ENCODE results near the gene NAGLU. TPM values are rescaled to one million over a fixed set of nuclear protein-coding genes. Genes with fewer than 3 reads are reported as not detected.

The NAGLU gene
- total and polyA plus RNA-seq, 7 experiments from 2014 or later, result 6.6 to 27.1 (median 21.9) TPM

DNA sequence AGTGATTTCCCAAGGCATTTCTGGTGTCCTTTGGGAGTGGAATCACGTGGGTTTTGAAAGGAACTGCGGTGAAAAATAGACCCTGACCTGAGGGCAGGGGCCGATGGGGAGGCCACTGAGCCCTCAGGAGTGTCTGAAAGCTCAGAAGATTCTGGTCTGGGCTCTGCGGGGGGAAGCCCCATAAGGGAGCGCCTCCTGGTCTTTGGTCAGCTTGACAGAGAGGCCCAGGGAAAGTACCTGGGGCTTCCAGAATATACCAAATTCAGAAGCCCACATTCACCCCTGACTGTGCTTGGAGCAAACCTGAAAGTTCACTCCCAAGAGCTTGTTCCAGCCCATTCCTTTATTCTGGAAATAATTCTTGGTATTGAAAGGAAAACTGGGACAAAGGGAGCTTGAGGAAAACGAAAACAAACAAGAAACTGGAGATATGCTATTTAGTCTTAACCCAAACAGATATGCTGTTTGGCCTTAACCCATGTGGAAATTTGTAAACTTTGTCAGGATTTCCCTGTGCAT, 23.2 kb upstream of the NAGLU start:
- H3K27me3 ChIP-seq (ENCODE audit: control insufficient read depth in 2 of 2, insufficient read depth in 2 of 2, low read length in 2 of 2), result no peaks in the 10 kb centered on the region
- ChIA-PET POLR2A (no interaction called here), CTCF (interaction anchor here (0.6 to 2.6 kb wide), 2 partner anchors 36 to 85 kb away, joined by 3 to 11 read pairs; no protein-coding TSS in a partner anchor)
- H3K4me1 ChIP-seq (ENCODE audit: control insufficient read depth in 2 of 2, insufficient read depth in 2 of 2, low read length in 2 of 2), result no peaks in the 10 kb centered on the region
- Mint-ChIP-seq H3K27ac (no peak overlapping the region), H3K27me3 (no peaks in the 10 kb centered on the region), H3K4me1 (peaks cover 5 to 23% (median 6%) of the 10 kb centered on the region in 7 donors), H3K9me3 (no peaks in the 10 kb centered on the region), H3K36me3 (peaks cover 0 to 19% (median 13%) of the 10 kb centered on the region in 5 donors), H3K4me3 (no peak overlapping the region)
- H3K27ac ChIP-seq (ENCODE audit: low read depth, low read length), result no peak overlapping the region
- ATAC-seq, result no peak
- no peaks in the 10 kb centered on the region for H3K9me3 ChIP-seq (ENCODE audit: control insufficient read depth in 2 of 3, low read length in 3 of 3)
- H3K4me3 ChIP-seq (ENCODE audit: low read length), result no peak overlapping the region
- intact Hi-C loops (cut with micrococcal nuclease), result no loop called here
- H3K36me3 ChIP-seq (ENCODE audit: control insufficient read depth in 2 of 3, insufficient read depth in 3 of 3, low read length in 3 of 3), result peaks cover 0 to 28% (median 0%) of the 10 kb centered on the region in 3 experiments
- DNase-seq, result no peak

DNA sequence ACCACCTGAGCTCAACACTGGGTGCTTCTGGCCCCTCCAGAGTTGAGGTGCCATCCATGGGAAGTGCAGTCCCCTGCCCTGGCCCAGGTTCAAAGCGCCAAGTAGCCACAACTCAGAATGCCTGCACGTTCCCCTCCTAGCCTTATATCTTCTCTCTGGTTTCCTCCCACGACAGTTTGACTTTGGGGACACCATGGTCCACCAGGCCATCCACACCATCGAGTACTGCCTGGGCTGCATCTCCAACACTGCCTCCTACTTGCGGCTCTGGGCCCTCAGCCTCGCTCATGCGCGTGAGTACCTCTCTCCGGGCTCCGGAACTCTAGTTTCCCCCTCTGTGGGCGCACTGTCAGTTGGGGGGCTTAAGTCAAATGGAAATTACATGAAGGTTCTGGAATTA, 22.4 kb upstream of the NAGLU start:
- CTCF ChIA-PET, result interaction anchor here (0.6 to 2.6 kb wide), 4 partner anchors 16 to 86 kb away, joined by 3 to 11 read pairs (median 4); no protein-coding TSS in a partner anchor
- H3K36me3 ChIP-seq (ENCODE audit: control insufficient read depth in 2 of 3, insufficient read depth in 3 of 3, low read length in 3 of 3), result peaks cover 0 to 20% (median 0%) of the 10 kb centered on the region in 3 experiments
- no peak overlapping the region for H3K27ac ChIP-seq (ENCODE audit: low read depth, low read length)
- DNase-seq (no peak), ATAC-seq (no peak)
- Mint-ChIP-seq H3K9me3 (no peaks in the 10 kb centered on the region), H3K36me3 (peaks cover 0 to 14% (median 8%) of the 10 kb centered on the region in 5 donors), H3K27ac (peak overlapping the region in 1 of 9 donors; percentile 62), H3K27me3 (no peaks in the 10 kb centered on the region), H3K4me3 (no peak overlapping the region), H3K4me1 (peaks cover 5 to 21% (median 7%) of the 10 kb centered on the region in 7 donors)
- no peaks in the 10 kb centered on the region for H3K27me3 ChIP-seq (ENCODE audit: control insufficient read depth in 2 of 2, insufficient read depth in 2 of 2, low read length in 2 of 2)
- no peaks in the 10 kb centered on the region for H3K4me1 ChIP-seq (ENCODE audit: control insufficient read depth in 2 of 2, insufficient read depth in 2 of 2, low read length in 2 of 2)
- no peaks in the 10 kb centered on the region for H3K9me3 ChIP-seq (ENCODE audit: control insufficient read depth in 2 of 3, low read length in 3 of 3)
- intact Hi-C loops (cut with micrococcal nuclease), result no loop called here
- POLR2A ChIA-PET, result interaction anchor here (0.5 kb wide), 1 partner anchor 17 kb away, joined by 4 read pairs; no protein-coding TSS in a partner anchor
- no peak overlapping the region for H3K4me3 ChIP-seq (ENCODE audit: low read length)

GRCh38 chr17:42514279-42514678, 21.8 kb upstream of the NAGLU start:
- DNase-seq (no peak), ATAC-seq (no peak)
- Mint-ChIP-seq H3K27me3 (no peaks in the 10 kb centered on the region), H3K4me1 (peaks cover 5 to 18% (median 7%) of the 10 kb centered on the region in 7 donors), H3K4me3 (no peak overlapping the region), H3K36me3 (peaks cover 0 to 11% (median 2%) of the 10 kb centered on the region in 5 donors), H3K27ac (no peak overlapping the region), H3K9me3 (no peaks in the 10 kb centered on the region)
- Histone ChIP-seq H3K27me3 (ENCODE audit: control insufficient read depth in 2 of 2, insufficient read depth in 2 of 2, low read length in 2 of 2) (no peaks in the 10 kb centered on the region), H3K27ac (ENCODE audit: low read depth, low read length) (no peak overlapping the region), H3K36me3 (ENCODE audit: control insufficient read depth in 2 of 3, insufficient read depth in 3 of 3, low read length in 3 of 3) (peaks cover 0 to 14% (median 0%) of the 10 kb centered on the region in 3 experiments), H3K4me3 (ENCODE audit: low read length) (no peak overlapping the region), H3K4me1 (ENCODE audit: control insufficient read depth in 2 of 2, insufficient read depth in 2 of 2, low read length in 2 of 2) (no peaks in the 10 kb centered on the region), H3K9me3 (ENCODE audit: control insufficient read depth in 2 of 3, low read length in 3 of 3) (no peaks in the 10 kb centered on the region)
- POLR2A ChIA-PET, result interaction anchor here (0.5 kb wide), 1 partner anchor 16 kb away, joined by 4 read pairs; no protein-coding TSS in a partner anchor
- CTCF ChIA-PET, result interaction anchor here (0.5 to 2.6 kb wide), 9 partner anchors 16 to 193 kb away, joined by 3 to 11 read pairs (median 4); no protein-coding TSS in a partner anchor
- intact Hi-C loops (cut with micrococcal nuclease), result no loop called here

GRCh38 chr17:42514867-42515266, 21.2 kb upstream of the NAGLU start:
- H3K9me3 Mint-ChIP-seq, result no peaks in the 10 kb centered on the region
- Histone ChIP-seq H3K36me3 (ENCODE audit: control insufficient read depth in 2 of 3, insufficient read depth in 3 of 3, low read length in 3 of 3) (peaks cover 0 to 12% (median 0%) of the 10 kb centered on the region in 3 experiments), H3K4me3 (ENCODE audit: low read length) (no peak overlapping the region), H3K27ac (ENCODE audit: low read depth, low read length) (no peak overlapping the region), H3K9me3 (ENCODE audit: control insufficient read depth in 2 of 3, low read length in 3 of 3) (no peaks in the 10 kb centered on the region), H3K4me1 (ENCODE audit: control insufficient read depth in 2 of 2, insufficient read depth in 2 of 2, low read length in 2 of 2) (no peaks in the 10 kb centered on the region), H3K27me3 (ENCODE audit: control insufficient read depth in 2 of 2, insufficient read depth in 2 of 2, low read length in 2 of 2) (no peaks in the 10 kb centered on the region)
- peaks cover 5 to 18% (median 7%) of the 10 kb centered on the region in 7 donors for H3K4me1 Mint-ChIP-seq
- intact Hi-C loops (cut with micrococcal nuclease), result no loop called here
- DNase-seq (no peak), ATAC-seq (no peak)
- POLR2A ChIA-PET, result no interaction called here
- no peak overlapping the region for H3K27ac Mint-ChIP-seq
- no peaks in the 10 kb centered on the region for H3K27me3 Mint-ChIP-seq
- no peak overlapping the region for H3K4me3 Mint-ChIP-seq
- peaks cover 0 to 11% (median 0%) of the 10 kb centered on the region in 5 donors for H3K36me3 Mint-ChIP-seq
- CTCF ChIA-PET, result interaction anchor here (0.5 to 2.6 kb wide), 9 partner anchors 8 to 193 kb away, joined by 3 to 11 read pairs (median 4); no protein-coding TSS in a partner anchor

GRCh38 chr17:42517516-42517915, 18.5 kb upstream of the NAGLU start:
- H3K9me3 Mint-ChIP-seq, result no peaks in the 10 kb centered on the region
- no peak overlapping the region for H3K4me3 Mint-ChIP-seq
- ATAC-seq, result peak; percentile 87
- intact Hi-C loops (cut with micrococcal nuclease), result loop anchor here (1.0 to 2.0 kb wide), 6 partner anchors 33 to 195 kb away; no protein-coding TSS in a partner anchor
- Histone ChIP-seq H3K9me3 (ENCODE audit: control insufficient read depth in 2 of 3, low read length in 3 of 3) (no peaks in the 10 kb centered on the region), H3K27ac (ENCODE audit: low read depth, low read length) (no peak overlapping the region), H3K36me3 (ENCODE audit: control insufficient read depth in 2 of 3, insufficient read depth in 3 of 3, low read length in 3 of 3) (peaks cover 0 to 24% (median 5%) of the 10 kb centered on the region in 3 experiments), H3K27me3 (ENCODE audit: control insufficient read depth in 2 of 2, insufficient read depth in 2 of 2, low read length in 2 of 2) (no peaks in the 10 kb centered on the region), H3K4me3 (ENCODE audit: low read length) (no peak overlapping the region), H3K4me1 (ENCODE audit: control insufficient read depth in 2 of 2, insufficient read depth in 2 of 2, low read length in 2 of 2) (no peaks in the 10 kb centered on the region)
- peaks cover 0 to 13% (median 0%) of the 10 kb centered on the region in 5 donors for H3K36me3 Mint-ChIP-seq
- DNase-seq, result peak; percentile 67 to 83 (median 75)
- peaks cover 0 to 4% (median 0%) of the 10 kb centered on the region in 5 donors for H3K27me3 Mint-ChIP-seq
- CTCF ChIA-PET, result interaction anchor here (0.8 to 2.5 kb wide), 11 partner anchors 9 to 295 kb away, joined by 3 to 7 read pairs (median 5); no protein-coding TSS in a partner anchor
- H3K27ac Mint-ChIP-seq, result peak overlapping the region in 1 of 9 donors; percentile 12
- POLR2A ChIA-PET, result interaction anchor here (0.6 to 1.0 kb wide), 2 partner anchors 15 to 79 kb away, joined by 3 to 5 read pairs; no protein-coding TSS in a partner anchor
- peaks cover 5 to 8% (median 5%) of the 10 kb centered on the region in 7 donors for H3K4me1 Mint-ChIP-seq

- H3K36me3 ChIP-seq (ENCODE audit: control insufficient read depth in 2 of 3, insufficient read depth in 3 of 3, low read length in 3 of 3), result peaks cover 0 to 26% (median 8%) of the 10 kb centered on the region in 3 experiments
- intact Hi-C loops (cut with micrococcal nuclease), result no loop called here
- Mint-ChIP-seq H3K36me3 (peaks cover 0 to 16% (median 0%) of the 10 kb centered on the region in 5 donors), H3K9me3 (no peaks in the 10 kb centered on the region), H3K27me3 (peaks cover 0 to 4% (median 0%) of the 10 kb centered on the region in 5 donors), H3K27ac (no peak overlapping the region), H3K4me3 (no peak overlapping the region), H3K4me1 (peaks cover 5 to 8% (median 5%) of the 10 kb centered on the region in 7 donors)
- POLR2A ChIA-PET, result interaction anchor here (1.0 kb wide), 2 partner anchors 12 to 15 kb away, joined by 4 to 5 read pairs; no protein-coding TSS in a partner anchor
- no peaks in the 10 kb centered on the region for H3K4me1 ChIP-seq (ENCODE audit: control insufficient read depth in 2 of 2, insufficient read depth in 2 of 2, low read length in 2 of 2)
- no peaks in the 10 kb centered on the region for H3K27me3 ChIP-seq (ENCODE audit: control insufficient read depth in 2 of 2, insufficient read depth in 2 of 2, low read length in 2 of 2)
- no peak for DNase-seq
- CTCF ChIA-PET, result interaction anchor here (0.5 to 2.5 kb wide), 15 partner anchors 9 to 307 kb away, joined by 3 to 7 read pairs (median 4); no protein-coding TSS in a partner anchor
- no peak overlapping the region for H3K27ac ChIP-seq (ENCODE audit: low read depth, low read length)
- no peaks in the 10 kb centered on the region for H3K9me3 ChIP-seq (ENCODE audit: control insufficient read depth in 2 of 3, low read length in 3 of 3)
- no peak overlapping the region for H3K4me3 ChIP-seq (ENCODE audit: low read length)
- ATAC-seq, result peak; percentile 67
These were observed 17.8 kb upstream of the NAGLU start for GRCh38 chr17:42518046-42518754.

Data from naive thymus-derived CD4-positive, alpha-beta T cell (primary cell).